ENCODE data around the gene RAD51AP2. TPM values are rescaled to one million over a fixed set of nuclear protein-coding genes. Genes with fewer than 3 reads are reported as not detected.
A peak's percentile ranks its signal among the peaks of the same experiment; 100 is the strongest.
"Not testable (repeated sequence)": the region's sequence is repeated elsewhere in the genome, so short reads cannot be mapped to it uniquely, and the experiment has no call there.

The RAD51AP2 gene
- total RNA-seq (not detected), polyA plus RNA-seq (not detected)
- long read RNA-seq, donor 1 = 0 reads
- long read RNA-seq, donor 2 = 0 reads

DNA sequence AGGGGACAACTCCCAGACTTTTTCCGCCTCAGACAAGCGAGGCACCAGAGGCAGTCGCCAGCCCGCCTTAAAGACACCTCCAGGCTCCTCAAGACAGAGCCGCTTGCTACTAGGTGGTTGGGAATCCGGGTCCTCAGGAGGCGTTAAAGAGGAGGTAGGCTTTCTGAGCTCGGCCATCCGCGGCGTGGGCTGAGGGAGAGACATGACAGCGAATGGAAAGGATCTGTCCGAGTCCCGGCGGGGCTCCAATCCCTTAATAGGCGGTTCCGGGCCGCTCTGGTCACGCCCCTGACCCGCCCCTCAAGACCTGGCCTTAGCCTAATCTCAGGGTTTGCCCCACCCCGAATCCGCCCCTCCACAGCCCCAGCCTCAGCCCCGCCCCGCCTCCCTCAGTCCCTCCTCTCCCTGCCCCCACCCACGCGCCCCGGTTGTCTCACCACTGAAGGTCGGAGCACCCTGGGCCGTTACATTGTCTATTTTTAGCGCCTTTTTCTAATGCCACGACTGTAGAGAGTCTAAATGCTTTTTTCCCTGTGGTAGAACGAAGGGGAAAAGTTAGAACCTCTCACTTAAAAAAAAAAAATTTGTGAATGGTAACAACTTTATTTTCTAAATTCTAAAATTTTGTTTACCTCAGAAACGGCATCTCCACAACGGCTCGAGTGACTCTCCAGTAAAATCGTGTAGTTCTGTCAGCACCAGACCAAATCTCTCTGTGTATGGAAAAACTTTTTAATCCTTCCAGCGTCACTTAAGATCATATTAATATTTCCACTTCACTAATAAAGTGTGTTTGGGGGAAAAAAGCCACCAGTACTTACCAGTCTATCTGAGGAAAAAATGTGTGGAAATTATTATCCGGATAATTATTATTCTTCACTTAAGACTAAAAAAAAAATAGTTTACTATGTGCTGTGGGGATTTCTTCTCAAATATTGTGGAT, at the start of gene RAD51AP2:
TSS of gene RAD51AP2 (minus strand) at position 229 of the 943 bp plus-strand sequence. CDS start at position 204, 25 bp downstream.
- DNase-seq = peak; percentile 73
- no peaks in the 10 kb centered on the region for H3K36me3 ChIP-seq
- intact Hi-C loops (cut with DNase I; ENCODE audit: low total_unique reads) = no loop called here
- H3K4me3 ChIP-seq = peak within 1 kb of the TSS in 7 of 8 donors; percentile 10 to 57 (median 27)
- H3K9me3 ChIP-seq = no peaks in the 10 kb centered on the region
- TF ChIP-seq, protein P1, sequence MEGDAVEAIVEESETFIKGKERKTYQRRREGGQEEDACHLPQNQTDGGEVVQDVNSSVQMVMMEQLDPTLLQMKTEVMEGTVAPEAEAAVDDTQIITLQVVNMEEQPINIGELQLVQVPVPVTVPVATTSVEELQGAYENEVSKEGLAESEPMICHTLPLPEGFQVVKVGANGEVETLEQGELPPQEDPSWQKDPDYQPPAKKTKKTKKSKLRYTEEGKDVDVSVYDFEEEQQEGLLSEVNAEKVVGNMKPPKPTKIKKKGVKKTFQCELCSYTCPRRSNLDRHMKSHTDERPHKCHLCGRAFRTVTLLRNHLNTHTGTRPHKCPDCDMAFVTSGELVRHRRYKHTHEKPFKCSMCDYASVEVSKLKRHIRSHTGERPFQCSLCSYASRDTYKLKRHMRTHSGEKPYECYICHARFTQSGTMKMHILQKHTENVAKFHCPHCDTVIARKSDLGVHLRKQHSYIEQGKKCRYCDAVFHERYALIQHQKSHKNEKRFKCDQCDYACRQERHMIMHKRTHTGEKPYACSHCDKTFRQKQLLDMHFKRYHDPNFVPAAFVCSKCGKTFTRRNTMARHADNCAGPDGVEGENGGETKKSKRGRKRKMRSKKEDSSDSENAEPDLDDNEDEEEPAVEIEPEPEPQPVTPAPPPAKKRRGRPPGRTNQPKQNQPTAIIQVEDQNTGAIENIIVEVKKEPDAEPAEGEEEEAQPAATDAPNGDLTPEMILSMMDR (IDR thresholded peaks at IDR 0.05 in 8 of 11, conservative IDR thresholded peaks at IDR 0.05 in 3 of 11) = no peak
- TF ChIP-seq POLR2AphosphoS5 (IDR thresholded peaks at IDR 0.05) = peak in 1 of 3 donors; percentile 43
- WGBS, 5 donors = 5 to 8% (median 6%) methylated on average over 33 to 38 of the region's 38 CpGs
- H3K4me1 ChIP-seq = peaks cover 0 to 11% (median 3%) of the 10 kb centered on the region in 6 donors
- H3K27ac ChIP-seq = peak within 1 kb of the TSS in 1 of 8 donors; percentile 13
- H3K27me3 ChIP-seq (replicated peaks in 1 of 7) = peaks cover 0 to 29% (median 0%) of the 10 kb centered on the region in 7 donors

DNA sequence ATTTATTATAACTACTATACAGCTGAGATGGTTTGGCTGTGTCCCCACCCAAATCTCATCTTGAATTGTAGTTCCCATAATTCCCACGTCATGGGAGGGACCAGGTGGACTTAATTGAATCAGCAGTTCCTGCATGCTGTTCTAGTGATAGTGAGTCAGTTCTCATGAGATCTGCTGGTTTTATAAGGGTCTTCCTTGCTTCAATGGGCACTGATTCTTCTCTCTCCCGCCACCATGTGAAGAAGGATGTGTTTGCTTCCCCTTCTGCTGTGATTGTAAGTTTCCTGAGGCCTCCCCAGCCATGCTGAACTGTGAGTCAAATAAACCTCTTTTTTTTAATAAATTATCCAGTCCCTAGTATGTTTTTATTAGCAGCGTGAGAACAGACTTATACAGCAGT, 47.5 kb upstream of the RAD51AP2 start:
- H3K9me3 ChIP-seq; H3K4me1 ChIP-seq; H3K27me3 ChIP-seq (replicated peaks in 1 of 7); H3K4me3 ChIP-seq; intact Hi-C loops (cut with DNase I; ENCODE audit: low total_unique reads); H3K27ac ChIP-seq; H3K36me3 ChIP-seq; DNase-seq: not testable (repeated sequence)
- 75 to 92% (median 88%) methylated on average over 3 of the region's 3 CpGs for WGBS, 5 donors

DNA sequence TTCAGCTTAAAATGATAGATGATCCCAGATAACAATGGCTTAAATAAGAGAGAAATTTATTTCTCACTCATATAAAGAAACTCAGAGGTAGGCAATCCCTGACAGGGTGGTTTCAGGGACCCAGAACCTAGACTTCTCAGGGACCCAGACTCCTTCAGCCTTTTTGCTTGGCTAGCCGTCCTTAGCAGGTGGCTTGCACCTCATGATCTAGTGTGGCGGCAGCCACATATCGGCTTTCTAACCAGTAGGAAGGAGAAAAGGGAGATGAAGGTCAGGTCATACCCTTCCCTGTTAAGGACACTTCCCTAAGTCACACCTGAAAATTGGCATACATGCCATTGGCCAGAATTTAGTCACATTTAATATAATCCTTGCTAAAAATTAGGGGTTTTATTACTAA, 40.6 kb upstream of the RAD51AP2 start:
- Histone ChIP-seq H3K4me3 (no peak overlapping the region), H3K27ac (no peak overlapping the region), H3K4me1 (no peaks in the 10 kb centered on the region), H3K9me3 (no peaks in the 10 kb centered on the region), H3K27me3 (replicated peaks in 1 of 7) (no peaks in the 10 kb centered on the region), H3K36me3 (no peaks in the 10 kb centered on the region)
- no peak for DNase-seq
- intact Hi-C loops (cut with DNase I; ENCODE audit: low total_unique reads) = no loop called here
- TF ChIP-seq, protein P1 (IDR thresholded peaks at IDR 0.05 in 8 of 11, conservative IDR thresholded peaks at IDR 0.05 in 3 of 11) = no peak
- no peak for TF ChIP-seq POLR2AphosphoS5 (IDR thresholded peaks at IDR 0.05)
- TF ChIP-seq POLR2A (IDR thresholded peaks at IDR 0.05) = no peak
- WGBS, 5 donors = 80 to 90% (median 86%) methylated on average over 3 of the region's 3 CpGs

DNA sequence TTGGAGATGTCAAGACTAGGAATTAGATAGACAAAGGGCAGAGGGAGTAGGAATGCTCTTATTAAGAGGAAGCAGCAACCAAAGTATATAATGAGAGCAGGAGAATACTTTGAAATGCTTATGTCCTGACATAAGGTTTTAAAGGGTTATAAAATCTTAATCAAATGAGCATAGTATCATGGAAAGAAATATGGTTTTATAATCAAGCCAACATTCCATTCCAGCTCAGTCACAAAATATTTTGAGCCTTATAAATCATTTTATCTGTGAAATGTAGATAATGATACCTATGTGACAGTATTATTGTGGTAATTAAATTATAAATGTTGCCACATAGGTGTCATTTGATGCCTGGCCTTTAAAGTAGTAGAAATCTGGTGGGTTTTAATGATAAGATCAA, 39.8 kb upstream of the RAD51AP2 start:
- Histone ChIP-seq H3K36me3 (no peaks in the 10 kb centered on the region), H3K9me3 (no peaks in the 10 kb centered on the region), H3K27me3 (replicated peaks in 1 of 7) (no peaks in the 10 kb centered on the region), H3K4me3 (no peak overlapping the region), H3K27ac (no peak overlapping the region), H3K4me1 (no peaks in the 10 kb centered on the region)
- DNase-seq = no peak
- TF ChIP-seq POLR2A (IDR thresholded peaks at IDR 0.05) (no peak), POLR2AphosphoS5 (IDR thresholded peaks at IDR 0.05) (no peak)
- TF ChIP-seq, protein P1 (IDR thresholded peaks at IDR 0.05 in 8 of 11, conservative IDR thresholded peaks at IDR 0.05 in 3 of 11) = no peak
- intact Hi-C loops (cut with DNase I; ENCODE audit: low total_unique reads) = no loop called here
